Lower leg skin (tissue), 3 donors: ENCODE data around the gene IL1RL1.

Experiments
- CTCF ChIP-seq, 3 donors: fragments of 450-650 bp; IDR thresholded peaks; one replicate each; pipeline ENCODE4 v1.5.1; 2016; ENCODE audit warnings: antibody characterized with exemption in 3 of 3, mild to moderate bottlenecking in 3 of 3, moderate library complexity in 2 of 3
- POLR2A ChIP-seq, 2 donors: fragments of 450-650 bp; IDR thresholded peaks; one replicate each; pipeline ENCODE4 v1.6.1; 2016 to 2017; ENCODE audit warnings: antibody characterized with exemption in 2 of 2, mild to moderate bottlenecking in 1 of 2, moderate library complexity in 1 of 2

GRCh38 chr2:102297891-102298290, 13.5 kb upstream of the IL1RL1 start:
- TF ChIP-seq CTCF (IDR thresholded peaks at IDR 0.05): no peak
- TF ChIP-seq POLR2A (IDR thresholded peaks at IDR 0.05): no peak
